ENCODE measurements around the gene RFC3. TPM values are rescaled to one million over a fixed set of nuclear protein-coding genes. Genes with fewer than 3 reads are reported as not detected.

RFC3 gene
- total and polyA plus RNA-seq, 9 of the 15 experiments (the other 6 are each of a cell fraction or from before 2014, with no cell fraction given), result 31.3 to 94.0 (median 54.0) TPM

DNA sequence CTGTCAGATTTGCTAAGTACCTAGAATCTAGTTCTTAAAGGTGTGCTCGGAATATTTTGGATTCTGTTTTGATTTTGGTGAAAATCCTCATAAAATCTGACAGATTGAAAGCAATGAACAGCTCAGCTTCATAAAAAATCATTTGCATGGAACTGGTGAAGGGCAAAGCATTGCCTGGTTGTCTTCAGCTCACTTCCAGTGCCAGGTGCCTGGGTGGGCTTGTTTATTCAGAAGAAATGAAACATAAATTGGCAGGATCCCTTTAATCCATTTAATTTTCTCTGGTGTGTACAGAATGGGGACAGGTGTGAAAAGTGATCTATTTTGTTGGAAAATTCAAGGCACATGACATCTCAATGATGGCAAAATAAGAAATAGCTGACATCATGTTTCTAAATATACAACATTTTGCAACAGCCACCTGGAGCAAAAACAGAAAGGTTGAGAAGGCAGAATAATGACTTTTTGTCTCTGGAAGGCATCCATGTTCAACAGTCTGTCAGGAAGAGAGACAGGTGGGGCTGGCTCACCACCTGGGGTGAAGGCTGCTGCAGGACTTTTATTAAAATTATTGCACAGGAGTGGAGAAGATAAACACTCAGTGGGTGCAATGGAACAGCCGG, 52.2 kb downstream of the RFC3 start:
- no peak overlapping the region for H3K4me3 ChIP-seq
- H3K79me2 ChIP-seq (ENCODE audit: control insufficient read depth, insufficient read depth, low read length), result no peaks in the 10 kb centered on the region
- no peaks in the 10 kb centered on the region for H3K9me3 ChIP-seq (replicated peaks; ENCODE audit: control insufficient read depth, insufficient read depth, low read depth, low read length)
- no peaks in the 10 kb centered on the region for H3K36me3 ChIP-seq (ENCODE audit: control insufficient read depth, insufficient read depth, low read length)
- H3K27me3 ChIP-seq (ENCODE audit: control insufficient read depth in 2 of 2, insufficient read depth in 2 of 2, low read length in 2 of 2), result no peaks in the 10 kb centered on the region
- no peak for DNase-seq (ENCODE audit: extremely low read depth in 1 of 4, low spot score in 3 of 4)
- 67% methylated on average over 1 of the region's 2 CpGs for WGBS (ENCODE audit: insufficient coverage, low coverage, missing lambda C conversion rate)
- intact Hi-C loops (cut with micrococcal nuclease), result no loop called here
- TF ChIP-seq ZNF609 (CRISPR knock-in tag; IDR thresholded peaks at IDR 0.05; ENCODE audit: borderline replicate concordance), result no peak
- TF ChIP-seq TFAP4 (CRISPR knock-in tag; IDR thresholded peaks at IDR 0.05; ENCODE audit: borderline replicate concordance), result no peak
- peak; percentile 60 for TF ChIP-seq TFE3 (CRISPR knock-in tag; IDR thresholded peaks at IDR 0.05)
- no peak for TF ChIP-seq POLR2H (tag; IDR thresholded peaks at IDR 0.05; ENCODE audit: low read depth)
- ChIA-PET CTCF (ENCODE audit: low intra/inter-chr PET ratio) (no interaction called here), POLR2A (interaction anchor here (1.1 kb wide), 1 partner anchor 20 kb away, joined by 3 read pairs; no protein-coding TSS in a partner anchor)
- no peak for FAIRE-seq
- H2AFZ ChIP-seq (ENCODE audit: low read depth, low read length), result no peak overlapping the region
- no peak overlapping the region for H3K9ac ChIP-seq (ENCODE audit: insufficient read depth in 1 of 2, low read depth in 2 of 2, low read length in 2 of 2)
- no peak for ATAC-seq
- no peaks in the 10 kb centered on the region for H4K20me1 ChIP-seq (replicated peaks; ENCODE audit: control insufficient read depth, insufficient read depth, low read length)
- H3K27ac ChIP-seq (ENCODE audit: extremely low read depth, low read depth, low read length), result no peak overlapping the region
- H3K4me2 ChIP-seq (ENCODE audit: insufficient read depth, low read length), result no peak overlapping the region
- in situ Hi-C loops (cut with MboI), result no loop called here
- no peaks in the 10 kb centered on the region for H3K4me1 ChIP-seq (replicated peaks in 1 of 2; ENCODE audit: control insufficient read depth in 2 of 2, insufficient read depth in 2 of 2, low read length in 2 of 2)
- H3K9me1 ChIP-seq (ENCODE audit: control insufficient read depth, insufficient read depth, low read length), result no peaks in the 10 kb centered on the region
- no TSS peak for BruUV-seq (replicated peaks)
